ENCODE results near the gene HSF5. TPM values are rescaled to one million over a fixed set of nuclear protein-coding genes. Genes with fewer than 3 reads are reported as not detected.

The HSF5 gene
- polyA plus RNA-seq, 2 of the 4 experiments (the other 2 are of a cell fraction) = not detected

DNA sequence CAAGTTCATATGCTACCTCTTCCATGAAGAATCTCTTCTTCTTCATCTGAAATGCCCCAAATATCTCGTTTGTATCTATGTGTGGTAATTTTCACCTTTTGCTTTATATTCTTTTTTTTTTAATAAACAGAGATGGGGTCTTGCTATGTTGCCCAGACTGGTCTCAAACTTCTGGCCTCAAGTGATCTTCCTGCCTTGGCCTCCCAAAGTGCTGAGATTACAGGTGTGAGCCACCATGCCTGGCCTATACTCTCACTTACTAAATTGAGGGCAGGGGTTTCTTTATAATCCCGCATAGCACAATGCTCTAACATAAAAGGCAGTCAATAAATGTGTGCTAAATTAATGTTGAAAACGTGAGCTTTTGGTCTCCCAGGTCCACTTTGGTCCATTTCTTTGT, 101.5 kb downstream of the HSF5 start:
- ChIA-PET CTCF (interaction anchor here (1.5 to 1.9 kb wide), 2 partner anchors 13 to 16 kb away, joined by 5 to 6 read pairs; no protein-coding TSS in a partner anchor), POLR2A (no interaction called here)
- WGBS (ENCODE audit: missing lambda C conversion rate) = 78% methylated on average over 3 of the region's 3 CpGs
- Histone ChIP-seq H3K9me3 (no peaks in the 10 kb centered on the region), H3K4me3 (no peak overlapping the region), H3K27ac (peak overlapping the region; percentile 71 to 74; a peak in 5 of 6 replicates), H3K4me2 (no peak overlapping the region), H3K4me1 (peaks cover 88% of the 10 kb centered on the region)
- DNase-seq (ENCODE audit: low read depth in 1 of 2, low spot score in 1 of 2) (no peak), FAIRE-seq (no peak), ATAC-seq (no peak)
- TF ChIP-seq NR3C1 (IDR thresholded peaks at IDR 0.05) (no peak), JUN (IDR thresholded peaks at IDR 0.05) (no peak), FOXS1 (CRISPR knock-in tag; IDR thresholded peaks at IDR 0.05) (no peak), CHD2 (IDR thresholded peaks at IDR 0.05; ENCODE audit: low read length, partially characterized antibody) (no peak), CBX2 (IDR thresholded peaks at IDR 0.05; ENCODE audit: borderline replicate concordance, low read depth) (no peak), EP300 (IDR thresholded peaks at IDR 0.05) (no peak), HOXB5 (CRISPR knock-in tag; IDR thresholded peaks at IDR 0.05) (no peak), RAD21 (conservative IDR thresholded peaks at IDR 0.05 in 1 of 2, IDR thresholded peaks at IDR 0.05 in 1 of 2) (no peak), JUNB (IDR thresholded peaks at IDR 0.05) (no peak), FOSL2 (IDR thresholded peaks at IDR 0.05) (no peak), FOSL2 (CRISPR knock-in tag; IDR thresholded peaks at IDR 0.05) (no peak), TP53 (CRISPR knock-in tag; IDR thresholded peaks at IDR 0.05) (no peak), SREBF2 (IDR thresholded peaks at IDR 0.05) (no peak), CEBPB (IDR thresholded peaks at IDR 0.05) (no peak)
- TF ChIP-seq, protein P1, sequence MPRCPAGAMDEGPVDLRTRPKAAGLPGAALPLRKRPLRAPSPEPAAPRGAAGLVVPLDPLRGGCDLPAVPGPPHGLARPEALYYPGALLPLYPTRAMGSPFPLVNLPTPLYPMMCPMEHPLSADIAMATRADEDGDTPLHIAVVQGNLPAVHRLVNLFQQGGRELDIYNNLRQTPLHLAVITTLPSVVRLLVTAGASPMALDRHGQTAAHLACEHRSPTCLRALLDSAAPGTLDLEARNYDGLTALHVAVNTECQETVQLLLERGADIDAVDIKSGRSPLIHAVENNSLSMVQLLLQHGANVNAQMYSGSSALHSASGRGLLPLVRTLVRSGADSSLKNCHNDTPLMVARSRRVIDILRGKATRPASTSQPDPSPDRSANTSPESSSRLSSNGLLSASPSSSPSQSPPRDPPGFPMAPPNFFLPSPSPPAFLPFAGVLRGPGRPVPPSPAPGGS (IDR thresholded peaks at IDR 0.05) = no peak
- TF ChIP-seq, protein P2, sequence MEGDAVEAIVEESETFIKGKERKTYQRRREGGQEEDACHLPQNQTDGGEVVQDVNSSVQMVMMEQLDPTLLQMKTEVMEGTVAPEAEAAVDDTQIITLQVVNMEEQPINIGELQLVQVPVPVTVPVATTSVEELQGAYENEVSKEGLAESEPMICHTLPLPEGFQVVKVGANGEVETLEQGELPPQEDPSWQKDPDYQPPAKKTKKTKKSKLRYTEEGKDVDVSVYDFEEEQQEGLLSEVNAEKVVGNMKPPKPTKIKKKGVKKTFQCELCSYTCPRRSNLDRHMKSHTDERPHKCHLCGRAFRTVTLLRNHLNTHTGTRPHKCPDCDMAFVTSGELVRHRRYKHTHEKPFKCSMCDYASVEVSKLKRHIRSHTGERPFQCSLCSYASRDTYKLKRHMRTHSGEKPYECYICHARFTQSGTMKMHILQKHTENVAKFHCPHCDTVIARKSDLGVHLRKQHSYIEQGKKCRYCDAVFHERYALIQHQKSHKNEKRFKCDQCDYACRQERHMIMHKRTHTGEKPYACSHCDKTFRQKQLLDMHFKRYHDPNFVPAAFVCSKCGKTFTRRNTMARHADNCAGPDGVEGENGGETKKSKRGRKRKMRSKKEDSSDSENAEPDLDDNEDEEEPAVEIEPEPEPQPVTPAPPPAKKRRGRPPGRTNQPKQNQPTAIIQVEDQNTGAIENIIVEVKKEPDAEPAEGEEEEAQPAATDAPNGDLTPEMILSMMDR (IDR thresholded peaks at IDR 0.05) = no peak
- TF ChIP-seq, protein P3, sequence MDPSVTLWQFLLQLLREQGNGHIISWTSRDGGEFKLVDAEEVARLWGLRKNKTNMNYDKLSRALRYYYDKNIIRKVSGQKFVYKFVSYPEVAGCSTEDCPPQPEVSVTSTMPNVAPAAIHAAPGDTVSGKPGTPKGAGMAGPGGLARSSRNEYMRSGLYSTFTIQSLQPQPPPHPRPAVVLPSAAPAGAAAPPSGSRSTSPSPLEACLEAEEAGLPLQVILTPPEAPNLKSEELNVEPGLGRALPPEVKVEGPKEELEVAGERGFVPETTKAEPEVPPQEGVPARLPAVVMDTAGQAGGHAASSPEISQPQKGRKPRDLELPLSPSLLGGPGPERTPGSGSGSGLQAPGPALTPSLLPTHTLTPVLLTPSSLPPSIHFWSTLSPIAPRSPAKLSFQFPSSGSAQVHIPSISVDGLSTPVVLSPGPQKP (IDR thresholded peaks at IDR 0.05; ENCODE audit: low read depth, low read length) = no peak
- TF ChIP-seq, protein P4, sequence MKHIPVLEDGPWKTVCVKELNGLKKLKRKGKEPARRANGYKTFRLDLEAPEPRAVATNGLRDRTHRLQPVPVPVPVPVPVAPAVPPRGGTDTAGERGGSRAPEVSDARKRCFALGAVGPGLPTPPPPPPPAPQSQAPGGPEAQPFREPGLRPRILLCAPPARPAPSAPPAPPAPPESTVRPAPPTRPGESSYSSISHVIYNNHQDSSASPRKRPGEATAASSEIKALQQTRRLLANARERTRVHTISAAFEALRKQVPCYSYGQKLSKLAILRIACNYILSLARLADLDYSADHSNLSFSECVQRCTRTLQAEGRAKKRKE (CRISPR knock-in tag; IDR thresholded peaks at IDR 0.05; ENCODE audit: low read depth) = no peak
- TF ChIP-seq, protein P5, sequence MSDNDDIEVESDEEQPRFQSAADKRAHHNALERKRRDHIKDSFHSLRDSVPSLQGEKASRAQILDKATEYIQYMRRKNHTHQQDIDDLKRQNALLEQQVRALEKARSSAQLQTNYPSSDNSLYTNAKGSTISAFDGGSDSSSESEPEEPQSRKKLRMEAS (IDR thresholded peaks at IDR 0.05) = no peak

DNA sequence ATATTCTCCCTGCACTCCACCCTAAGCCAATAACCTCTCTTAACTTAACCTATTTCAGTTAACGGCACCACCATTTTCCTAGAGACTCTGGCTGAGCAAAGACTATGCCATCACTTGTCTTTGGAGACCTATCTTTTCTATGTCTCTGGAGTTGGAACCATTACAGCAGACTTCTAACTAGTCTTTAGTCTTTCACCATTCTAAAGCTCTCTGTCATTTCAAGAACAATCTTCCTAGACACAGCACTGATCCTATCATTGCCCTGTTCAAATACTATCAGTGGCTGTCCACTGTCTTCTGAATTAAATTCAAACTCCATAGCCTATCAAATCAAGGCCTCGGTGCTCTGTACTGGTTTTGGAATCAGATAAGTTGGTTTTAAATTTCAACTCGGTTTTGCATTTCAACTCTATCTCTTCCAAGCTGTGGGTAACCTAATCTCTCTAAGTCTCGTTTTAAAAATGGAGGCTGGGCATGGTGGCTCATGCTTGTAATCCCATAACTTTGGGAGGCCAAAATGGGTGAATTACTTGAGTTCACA, 102.8 kb downstream of the HSF5 start:
- DNase-seq (ENCODE audit: low read depth in 1 of 2, low spot score in 1 of 2) (no peak), ATAC-seq (no peak), FAIRE-seq (no peak)
- H3K27ac ChIP-seq = peak overlapping the region; percentile 1 to 19; a peak in 1 of 6 replicates
- H3K9me3 ChIP-seq = no peaks in the 10 kb centered on the region
- WGBS (ENCODE audit: missing lambda C conversion rate) = 73% methylated on average over 4 of the region's 4 CpGs
- peaks cover 90% of the 10 kb centered on the region for H3K4me1 ChIP-seq
- no peak overlapping the region for H3K4me3 ChIP-seq
- H3K4me2 ChIP-seq = no peak overlapping the region
- CTCF ChIA-PET = interaction anchor here (1.3 to 1.9 kb wide), 3 partner anchors 10 to 15 kb away, joined by 3 to 6 read pairs (median 5); no protein-coding TSS in a partner anchor
- POLR2A ChIA-PET = no interaction called here
- TF ChIP-seq MYC (IDR thresholded peaks at IDR 0.05; ENCODE audit: borderline replicate concordance, low read length) (no peak), FOSL2 (IDR thresholded peaks at IDR 0.05) (no peak), FOSL2 (CRISPR knock-in tag; IDR thresholded peaks at IDR 0.05) (no peak), RNF2 (IDR thresholded peaks at IDR 0.05; ENCODE audit: borderline replicate concordance, low read depth) (no peak), BHLHE40 (IDR thresholded peaks at IDR 0.05; ENCODE audit: low read depth, low read length) (no peak), PHF8 (IDR thresholded peaks at IDR 0.05; ENCODE audit: borderline replicate concordance, low read depth) (no peak), CEBPB (IDR thresholded peaks at IDR 0.05) (no peak), JUNB (IDR thresholded peaks at IDR 0.05) (no peak), POLR2AphosphoS2 (conservative IDR thresholded peaks at IDR 0.05; ENCODE audit: low read length) (no peak)
- TF ChIP-seq, protein P6, sequence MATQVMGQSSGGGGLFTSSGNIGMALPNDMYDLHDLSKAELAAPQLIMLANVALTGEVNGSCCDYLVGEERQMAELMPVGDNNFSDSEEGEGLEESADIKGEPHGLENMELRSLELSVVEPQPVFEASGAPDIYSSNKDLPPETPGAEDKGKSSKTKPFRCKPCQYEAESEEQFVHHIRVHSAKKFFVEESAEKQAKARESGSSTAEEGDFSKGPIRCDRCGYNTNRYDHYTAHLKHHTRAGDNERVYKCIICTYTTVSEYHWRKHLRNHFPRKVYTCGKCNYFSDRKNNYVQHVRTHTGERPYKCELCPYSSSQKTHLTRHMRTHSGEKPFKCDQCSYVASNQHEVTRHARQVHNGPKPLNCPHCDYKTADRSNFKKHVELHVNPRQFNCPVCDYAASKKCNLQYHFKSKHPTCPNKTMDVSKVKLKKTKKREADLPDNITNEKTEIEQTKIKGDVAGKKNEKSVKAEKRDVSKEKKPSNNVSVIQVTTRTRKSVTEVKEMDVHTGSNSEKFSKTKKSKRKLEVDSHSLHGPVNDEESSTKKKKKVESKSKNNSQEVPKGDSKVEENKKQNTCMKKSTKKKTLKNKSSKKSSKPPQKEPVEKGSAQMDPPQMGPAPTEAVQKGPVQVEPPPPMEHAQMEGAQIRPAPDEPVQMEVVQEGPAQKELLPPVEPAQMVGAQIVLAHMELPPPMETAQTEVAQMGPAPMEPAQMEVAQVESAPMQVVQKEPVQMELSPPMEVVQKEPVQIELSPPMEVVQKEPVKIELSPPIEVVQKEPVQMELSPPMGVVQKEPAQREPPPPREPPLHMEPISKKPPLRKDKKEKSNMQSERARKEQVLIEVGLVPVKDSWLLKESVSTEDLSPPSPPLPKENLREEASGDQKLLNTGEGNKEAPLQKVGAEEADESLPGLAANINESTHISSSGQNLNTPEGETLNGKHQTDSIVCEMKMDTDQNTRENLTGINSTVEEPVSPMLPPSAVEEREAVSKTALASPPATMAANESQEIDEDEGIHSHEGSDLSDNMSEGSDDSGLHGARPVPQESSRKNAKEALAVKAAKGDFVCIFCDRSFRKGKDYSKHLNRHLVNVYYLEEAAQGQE (IDR thresholded peaks at IDR 0.05) = no peak
- TF ChIP-seq, protein P4 (CRISPR knock-in tag; IDR thresholded peaks at IDR 0.05; ENCODE audit: low read depth) = no peak
- TF ChIP-seq, protein P7, sequence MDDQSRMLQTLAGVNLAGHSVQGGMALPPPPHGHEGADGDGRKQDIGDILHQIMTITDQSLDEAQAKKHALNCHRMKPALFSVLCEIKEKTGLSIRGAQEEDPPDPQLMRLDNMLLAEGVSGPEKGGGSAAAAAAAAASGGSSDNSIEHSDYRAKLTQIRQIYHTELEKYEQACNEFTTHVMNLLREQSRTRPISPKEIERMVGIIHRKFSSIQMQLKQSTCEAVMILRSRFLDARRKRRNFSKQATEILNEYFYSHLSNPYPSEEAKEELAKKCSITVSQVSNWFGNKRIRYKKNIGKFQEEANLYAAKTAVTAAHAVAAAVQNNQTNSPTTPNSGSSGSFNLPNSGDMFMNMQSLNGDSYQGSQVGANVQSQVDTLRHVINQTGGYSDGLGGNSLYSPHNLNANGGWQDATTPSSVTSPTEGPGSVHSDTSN (IDR thresholded peaks at IDR 0.05) = no peak

All from A549 (cell line).